Ishikawa (cell line): ENCODE measurements around the gene AFP.

Experiments
- EGR1 ChIP-seq: IDR thresholded peaks from 2 replicates; pipeline ENCODE4 v1.6.1; 2012
- RAD21 ChIP-seq: IDR thresholded peaks from 2 replicates; pipeline ENCODE4 v1.6.1; 2012; ENCODE audit warnings: low read depth
- TF ChIP-seq, protein P1 (sequence below): IDR thresholded peaks from 2 replicates; pipeline ENCODE4 v1.6.1; 2012; ENCODE audit warnings: low read depth, mild to moderate bottlenecking
- TF ChIP-seq, protein P2 (sequence below): IDR thresholded peaks from 2 replicates; pipeline ENCODE4 v1.6.1; 2012

DNA sequence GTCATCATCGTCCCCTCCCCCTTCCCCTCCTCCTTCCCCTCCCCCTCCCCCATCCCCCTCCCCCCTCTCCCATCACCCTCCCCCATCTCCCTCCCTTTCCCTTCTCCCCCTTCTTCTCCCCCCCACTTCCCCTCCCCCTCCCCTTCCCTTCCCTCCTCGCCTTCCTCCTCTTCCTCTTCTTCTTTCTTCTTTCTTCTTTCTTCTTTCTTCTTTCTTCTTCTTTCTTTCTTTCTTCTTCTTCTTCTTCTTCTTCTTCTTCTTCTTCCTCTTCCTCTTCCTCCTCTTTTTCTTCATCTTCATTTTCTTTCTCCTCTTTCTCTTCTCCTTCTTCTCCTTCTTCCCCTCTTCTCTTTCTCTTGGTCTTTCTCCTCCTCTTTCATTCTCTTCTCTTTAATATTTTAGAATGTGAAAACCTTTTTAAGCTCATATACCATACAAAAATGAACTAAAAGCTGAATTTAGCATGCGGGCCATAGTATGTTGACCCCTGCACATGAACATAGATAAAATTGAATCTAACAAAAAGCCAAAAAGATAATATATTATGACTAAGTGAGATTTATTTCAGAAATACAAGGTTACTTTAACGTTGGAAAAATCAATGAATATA lies 25.0 kb downstream of the AFP start:
- TF ChIP-seq, protein P1, sequence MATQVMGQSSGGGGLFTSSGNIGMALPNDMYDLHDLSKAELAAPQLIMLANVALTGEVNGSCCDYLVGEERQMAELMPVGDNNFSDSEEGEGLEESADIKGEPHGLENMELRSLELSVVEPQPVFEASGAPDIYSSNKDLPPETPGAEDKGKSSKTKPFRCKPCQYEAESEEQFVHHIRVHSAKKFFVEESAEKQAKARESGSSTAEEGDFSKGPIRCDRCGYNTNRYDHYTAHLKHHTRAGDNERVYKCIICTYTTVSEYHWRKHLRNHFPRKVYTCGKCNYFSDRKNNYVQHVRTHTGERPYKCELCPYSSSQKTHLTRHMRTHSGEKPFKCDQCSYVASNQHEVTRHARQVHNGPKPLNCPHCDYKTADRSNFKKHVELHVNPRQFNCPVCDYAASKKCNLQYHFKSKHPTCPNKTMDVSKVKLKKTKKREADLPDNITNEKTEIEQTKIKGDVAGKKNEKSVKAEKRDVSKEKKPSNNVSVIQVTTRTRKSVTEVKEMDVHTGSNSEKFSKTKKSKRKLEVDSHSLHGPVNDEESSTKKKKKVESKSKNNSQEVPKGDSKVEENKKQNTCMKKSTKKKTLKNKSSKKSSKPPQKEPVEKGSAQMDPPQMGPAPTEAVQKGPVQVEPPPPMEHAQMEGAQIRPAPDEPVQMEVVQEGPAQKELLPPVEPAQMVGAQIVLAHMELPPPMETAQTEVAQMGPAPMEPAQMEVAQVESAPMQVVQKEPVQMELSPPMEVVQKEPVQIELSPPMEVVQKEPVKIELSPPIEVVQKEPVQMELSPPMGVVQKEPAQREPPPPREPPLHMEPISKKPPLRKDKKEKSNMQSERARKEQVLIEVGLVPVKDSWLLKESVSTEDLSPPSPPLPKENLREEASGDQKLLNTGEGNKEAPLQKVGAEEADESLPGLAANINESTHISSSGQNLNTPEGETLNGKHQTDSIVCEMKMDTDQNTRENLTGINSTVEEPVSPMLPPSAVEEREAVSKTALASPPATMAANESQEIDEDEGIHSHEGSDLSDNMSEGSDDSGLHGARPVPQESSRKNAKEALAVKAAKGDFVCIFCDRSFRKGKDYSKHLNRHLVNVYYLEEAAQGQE = no peak
- TF ChIP-seq RAD21 (no peak), EGR1 (no peak)
- TF ChIP-seq, protein P2, sequence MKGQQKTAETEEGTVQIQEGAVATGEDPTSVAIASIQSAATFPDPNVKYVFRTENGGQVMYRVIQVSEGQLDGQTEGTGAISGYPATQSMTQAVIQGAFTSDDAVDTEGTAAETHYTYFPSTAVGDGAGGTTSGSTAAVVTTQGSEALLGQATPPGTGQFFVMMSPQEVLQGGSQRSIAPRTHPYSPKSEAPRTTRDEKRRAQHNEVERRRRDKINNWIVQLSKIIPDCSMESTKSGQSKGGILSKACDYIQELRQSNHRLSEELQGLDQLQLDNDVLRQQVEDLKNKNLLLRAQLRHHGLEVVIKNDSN = no peak
